Peyer's patch (tissue), 4 donors: ENCODE measurements around the gene SAE1. TPM values are rescaled to one million over a fixed set of nuclear protein-coding genes. Genes with fewer than 3 reads are reported as not detected.

Experiments
- DNase-seq, 3 donors: peaks; one replicate each; pipeline ENCODE4 v3.0.0-alpha.2; 2017 to 2019
- H3K27ac ChIP-seq, 4 donors: fragments of 200-600 bp; sonication (generic); one replicate each; pipeline ENCODE4 v1.5.1; 2016 to 2019
- H3K27me3 ChIP-seq, 2 donors: fragments of 200-600 bp; sonication (generic); one replicate each; pipeline ENCODE4 v1.5.1; 2019
- H3K36me3 ChIP-seq, 3 donors: fragments of 200-600 bp; sonication (generic); one replicate each; pipeline ENCODE4 v1.5.1; 2016 to 2019
- H3K4me1 ChIP-seq, 4 donors: fragments of 200-600 bp; sonication (generic); one replicate each; pipeline ENCODE4 v1.5.1; 2016 to 2019
- H3K4me3 ChIP-seq, 4 donors: fragments of 200-600 bp; sonication (generic); 1 replicate in 3 of 4; 2 replicates in 1 of 4; pipeline ENCODE4 v1.5.1; 2016 to 2019; ENCODE audit warnings: mild to moderate bottlenecking in 1 of 4
- H3K9me3 ChIP-seq, 4 donors: fragments of 200-600 bp; sonication (generic); one replicate each; pipeline ENCODE4 v1.5.1; 2016 to 2019; ENCODE audit warnings: mild to moderate bottlenecking in 1 of 4
- CTCF ChIP-seq, 6 experiments: fragments of 450-650 bp in 4 of 6; fragments of 200-600 bp in 2 of 6; sonication (generic) in 1 of 6; IDR thresholded peaks; one replicate each; pipeline ENCODE4 v1.5.1; 2017 to 2019; ENCODE audit warnings: antibody characterized with exemption in 6 of 6, mild to moderate bottlenecking in 3 of 6, moderate library complexity in 1 of 6
- POLR2A ChIP-seq, 2 donors: fragments of 450-650 bp; IDR thresholded peaks; one replicate each; pipeline ENCODE4 v1.5.1; 2017; ENCODE audit warnings: antibody characterized with exemption in 2 of 2, mild to moderate bottlenecking in 2 of 2, moderate library complexity in 2 of 2
- total RNA-seq, 4 donors: library from RNA; depleted of rRNA; stranded (reverse); fragments of >200 nt; gene quantifications; one replicate each; pipeline ENCODE4 v1.1.0, GENCODE V29; 2016

The SAE1 gene
- total RNA-seq, 4 donors from 2014 or later: 35.9 to 73.4 (median 40.3) TPM

- no peak for TF ChIP-seq CTCF (IDR thresholded peaks at IDR 0.05)
- no peak for TF ChIP-seq POLR2A (IDR thresholded peaks at IDR 0.05)
- Histone ChIP-seq H3K4me3 (no peak overlapping the region), H3K27me3 (no peaks in the 10 kb centered on the region), H3K36me3 (peaks cover 0 to 49% (median 6%) of the 10 kb centered on the region in 3 donors), H3K27ac (peak overlapping the region in 2 of 4 donors; percentile 25 to 44), H3K4me1 (no peaks in the 10 kb centered on the region), H3K9me3 (no peaks in the 10 kb centered on the region)
- DNase-seq: no peak
These were observed 15.2 kb downstream of the SAE1 start for GRCh38 chr19:47145639-47146486.

- Histone ChIP-seq H3K27ac (no peak overlapping the region), H3K27me3 (no peaks in the 10 kb centered on the region), H3K9me3 (no peaks in the 10 kb centered on the region), H3K4me1 (peaks cover 0 to 4% (median 0%) of the 10 kb centered on the region in 4 donors), H3K36me3 (peaks cover 0 to 58% (median 6%) of the 10 kb centered on the region in 3 donors), H3K4me3 (no peak overlapping the region)
- no peak for DNase-seq
- TF ChIP-seq POLR2A (IDR thresholded peaks at IDR 0.05): no peak
- no peak for TF ChIP-seq CTCF (IDR thresholded peaks at IDR 0.05)
These were observed 16.3 kb downstream of the SAE1 start for GRCh38 chr19:47146920-47147319.

- Histone ChIP-seq H3K4me3 (no peak overlapping the region), H3K27me3 (no peaks in the 10 kb centered on the region), H3K27ac (peak overlapping the region in 2 of 4 donors; percentile 16 to 21), H3K36me3 (peaks cover 0 to 57% (median 6%) of the 10 kb centered on the region in 3 donors), H3K4me1 (peaks cover 0 to 30% (median 4%) of the 10 kb centered on the region in 4 donors), H3K9me3 (no peaks in the 10 kb centered on the region)
- no peak for DNase-seq
- TF ChIP-seq POLR2A (IDR thresholded peaks at IDR 0.05) (no peak), CTCF (IDR thresholded peaks at IDR 0.05) (no peak)
These were observed 21.0 kb downstream of the SAE1 start for GRCh38 chr19:47151627-47152026.

- no peaks in the 10 kb centered on the region for H3K27me3 ChIP-seq
- DNase-seq: no peak
- TF ChIP-seq CTCF (IDR thresholded peaks at IDR 0.05) (no peak), POLR2A (IDR thresholded peaks at IDR 0.05) (no peak)
- no peak overlapping the region for H3K4me3 ChIP-seq
- no peaks in the 10 kb centered on the region for H3K9me3 ChIP-seq
- peaks cover 0 to 36% (median 7%) of the 10 kb centered on the region in 4 donors for H3K4me1 ChIP-seq
- peak overlapping the region in 2 of 4 donors; percentile 16 to 21 for H3K27ac ChIP-seq
- H3K36me3 ChIP-seq: peaks cover 0 to 59% (median 6%) of the 10 kb centered on the region in 3 donors
These were observed 21.6 kb downstream of the SAE1 start for GRCh38 chr19:47152205-47152604.

- peak overlapping the region in 2 of 4 donors; percentile 16 to 21 for H3K27ac ChIP-seq
- H3K4me3 ChIP-seq: no peak overlapping the region
- peaks cover 0 to 59% (median 6%) of the 10 kb centered on the region in 3 donors for H3K36me3 ChIP-seq
- no peak for DNase-seq
- H3K4me1 ChIP-seq: peaks cover 3 to 40% (median 12%) of the 10 kb centered on the region in 4 donors
- TF ChIP-seq POLR2A (IDR thresholded peaks at IDR 0.05) (no peak), CTCF (IDR thresholded peaks at IDR 0.05) (no peak)
- H3K9me3 ChIP-seq: no peaks in the 10 kb centered on the region
- H3K27me3 ChIP-seq: no peaks in the 10 kb centered on the region
These were observed 22.0 kb downstream of the SAE1 start for GRCh38 chr19:47152632-47153031.
